ENCODE measurements around the gene RPL14.
A peak's percentile ranks its signal among the peaks of the same experiment; 100 is the strongest.
"Not testable (repeated sequence)": the region's sequence is repeated elsewhere in the genome, so short reads cannot be mapped to it uniquely, and the experiment has no call there.

RPL14 gene

DNA sequence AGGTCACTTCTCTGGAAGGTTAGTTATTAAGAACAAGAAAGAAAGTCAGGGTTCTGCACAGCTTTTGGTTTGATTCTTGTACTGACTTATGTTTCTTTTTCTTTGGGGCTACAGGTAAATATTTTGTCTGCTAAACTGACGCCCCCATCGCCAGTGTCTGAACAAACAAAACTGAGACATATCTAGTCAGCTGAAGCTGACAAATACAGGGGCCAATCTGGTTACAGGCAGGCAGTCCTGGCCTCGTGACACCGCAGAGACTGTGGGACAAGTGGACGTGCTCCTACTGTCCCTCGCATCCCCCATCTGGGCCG, 4.6 kb upstream of the RPL14 start:
- TF ChIP-seq, protein P1, sequence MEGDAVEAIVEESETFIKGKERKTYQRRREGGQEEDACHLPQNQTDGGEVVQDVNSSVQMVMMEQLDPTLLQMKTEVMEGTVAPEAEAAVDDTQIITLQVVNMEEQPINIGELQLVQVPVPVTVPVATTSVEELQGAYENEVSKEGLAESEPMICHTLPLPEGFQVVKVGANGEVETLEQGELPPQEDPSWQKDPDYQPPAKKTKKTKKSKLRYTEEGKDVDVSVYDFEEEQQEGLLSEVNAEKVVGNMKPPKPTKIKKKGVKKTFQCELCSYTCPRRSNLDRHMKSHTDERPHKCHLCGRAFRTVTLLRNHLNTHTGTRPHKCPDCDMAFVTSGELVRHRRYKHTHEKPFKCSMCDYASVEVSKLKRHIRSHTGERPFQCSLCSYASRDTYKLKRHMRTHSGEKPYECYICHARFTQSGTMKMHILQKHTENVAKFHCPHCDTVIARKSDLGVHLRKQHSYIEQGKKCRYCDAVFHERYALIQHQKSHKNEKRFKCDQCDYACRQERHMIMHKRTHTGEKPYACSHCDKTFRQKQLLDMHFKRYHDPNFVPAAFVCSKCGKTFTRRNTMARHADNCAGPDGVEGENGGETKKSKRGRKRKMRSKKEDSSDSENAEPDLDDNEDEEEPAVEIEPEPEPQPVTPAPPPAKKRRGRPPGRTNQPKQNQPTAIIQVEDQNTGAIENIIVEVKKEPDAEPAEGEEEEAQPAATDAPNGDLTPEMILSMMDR (IDR thresholded peaks at IDR 0.05; ENCODE audit: insufficient read depth, missing control alignments), result no peak
- FAIRE-seq, result no peak
- DNase-seq (ENCODE audit: insufficient read length, low spot score), result no peak

DNA sequence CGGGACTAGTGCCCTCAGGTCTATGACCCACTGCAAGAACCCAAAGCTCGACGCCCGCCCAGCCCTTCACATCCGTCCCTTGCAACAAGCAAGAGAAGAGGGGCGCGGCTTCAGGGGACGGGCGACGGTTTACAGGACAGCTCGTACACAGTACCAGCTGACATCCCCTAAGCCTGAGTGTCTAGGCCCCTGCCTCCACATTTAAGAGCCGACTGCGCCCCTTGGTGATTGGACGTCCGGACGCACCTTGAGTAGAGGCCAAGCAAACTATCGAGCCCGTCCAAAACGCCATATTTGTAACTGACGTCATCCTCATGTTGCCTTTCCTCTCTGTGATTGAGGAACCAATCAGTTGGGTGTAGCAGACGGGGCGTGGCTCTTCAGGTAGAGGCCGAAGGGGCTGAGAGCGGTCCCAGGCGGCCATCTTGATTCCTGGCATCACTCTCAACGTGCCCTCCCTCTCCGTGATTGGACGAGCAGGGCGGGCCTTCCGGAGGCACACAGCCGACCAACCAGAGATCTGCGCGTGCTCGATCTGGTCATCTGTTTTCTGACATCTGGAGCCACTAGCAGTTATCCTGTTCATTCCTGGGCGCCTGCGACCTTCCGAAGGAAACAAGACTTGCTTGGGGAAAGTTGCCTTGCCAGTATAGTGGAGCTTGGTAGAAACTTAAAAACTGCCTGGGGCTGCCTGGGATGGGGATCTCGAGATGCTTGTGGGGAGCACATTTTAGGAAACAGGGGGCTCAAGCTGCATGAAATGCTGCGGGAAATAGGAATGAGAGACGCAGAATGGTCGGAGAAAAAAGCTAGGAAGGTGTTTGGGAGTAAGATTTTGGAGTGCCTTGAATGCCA, 4.0 kb upstream of the RPL14 start:
- FAIRE-seq (peak; percentile 71), DNase-seq (ENCODE audit: insufficient read length, low spot score) (peak; percentile 85)
- TF ChIP-seq, protein P1 (IDR thresholded peaks at IDR 0.05; ENCODE audit: insufficient read depth, missing control alignments), result peak; percentile 1

DNA sequence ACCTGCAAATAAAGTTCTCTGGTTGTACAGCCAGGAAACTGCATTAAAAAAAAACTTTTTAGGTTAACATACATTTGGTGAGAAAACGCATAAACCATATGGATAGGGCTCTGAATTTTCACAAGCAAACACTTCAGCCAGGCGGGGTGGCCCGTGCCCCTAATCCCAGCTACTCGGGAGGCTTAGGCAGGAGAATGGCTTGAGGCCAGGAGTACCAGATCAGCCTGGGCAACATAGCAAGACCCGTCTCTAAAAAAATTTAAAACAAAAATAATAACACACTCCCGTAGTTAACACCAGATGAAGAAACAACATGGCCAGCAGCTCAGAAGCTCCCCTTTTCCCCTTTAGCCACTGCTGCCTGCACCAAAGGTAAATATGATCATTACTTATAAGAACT, 3.2 kb upstream of the RPL14 start:
- TF ChIP-seq, protein P1 (IDR thresholded peaks at IDR 0.05; ENCODE audit: insufficient read depth, missing control alignments), result no peak
- no peak for FAIRE-seq
- DNase-seq (ENCODE audit: insufficient read length, low spot score), result no peak

DNA sequence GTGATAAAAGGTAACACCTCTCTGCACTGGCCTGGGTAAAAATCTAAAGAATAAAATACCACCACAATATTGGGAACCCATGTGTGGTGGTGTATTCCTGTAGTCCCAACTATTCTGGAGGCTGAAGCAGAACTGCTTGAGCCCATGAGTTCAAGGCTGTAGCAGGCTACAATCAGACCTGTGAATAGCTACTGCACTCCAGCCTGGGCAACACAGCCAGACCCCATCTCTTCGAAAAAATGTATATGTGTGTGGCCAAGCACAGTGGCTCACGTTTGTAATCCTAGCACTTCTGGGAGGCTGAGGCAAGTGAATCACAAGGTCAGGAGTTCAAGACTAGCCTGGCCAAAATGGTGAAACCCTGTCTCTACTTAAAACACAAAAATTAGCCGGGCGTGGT, 1.8 kb upstream of the RPL14 start:
- FAIRE-seq, result no peak

DNA sequence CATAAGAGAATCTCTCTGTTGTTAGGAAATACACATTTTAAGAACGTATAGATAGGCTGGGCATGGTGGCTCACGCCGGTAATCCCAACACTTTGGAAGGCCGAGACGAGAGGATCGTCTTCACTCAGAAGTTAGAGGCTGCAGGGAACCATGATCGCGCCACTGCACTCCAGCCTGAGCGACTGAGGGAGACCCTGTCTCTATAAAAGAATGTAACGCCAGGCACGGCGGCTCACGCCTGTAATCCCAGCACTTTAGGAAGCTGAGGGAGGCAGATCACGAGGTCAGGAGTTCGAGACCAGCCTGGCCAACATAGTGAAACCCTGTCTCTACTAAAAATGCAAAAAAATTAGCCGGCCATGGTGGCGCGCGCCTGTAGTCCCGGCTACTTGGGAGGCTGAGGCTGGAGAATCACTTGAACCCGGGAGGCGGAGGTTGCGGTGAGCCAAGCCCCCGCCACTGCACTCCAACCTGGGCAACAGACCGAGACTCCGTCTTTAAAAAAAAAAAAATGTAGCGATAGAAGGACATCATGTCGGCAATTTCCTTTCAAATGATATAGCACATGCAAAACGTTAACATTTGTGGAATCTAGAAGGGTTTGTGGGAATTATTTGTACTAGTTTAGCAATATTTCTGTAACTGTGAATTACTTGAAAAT, 730 bp upstream of the RPL14 start:
- TF ChIP-seq, protein P1 (IDR thresholded peaks at IDR 0.05; ENCODE audit: insufficient read depth, missing control alignments), result no peak
- DNase-seq (ENCODE audit: insufficient read length, low spot score) (no peak), FAIRE-seq (no peak)

More for the DNA sequence above, 1.8 kb upstream of the RPL14 start:
- TF ChIP-seq, protein P1 (IDR thresholded peaks at IDR 0.05; ENCODE audit: insufficient read depth, missing control alignments), result no peak
- DNase-seq (ENCODE audit: insufficient read length, low spot score), result no peak

DNA sequence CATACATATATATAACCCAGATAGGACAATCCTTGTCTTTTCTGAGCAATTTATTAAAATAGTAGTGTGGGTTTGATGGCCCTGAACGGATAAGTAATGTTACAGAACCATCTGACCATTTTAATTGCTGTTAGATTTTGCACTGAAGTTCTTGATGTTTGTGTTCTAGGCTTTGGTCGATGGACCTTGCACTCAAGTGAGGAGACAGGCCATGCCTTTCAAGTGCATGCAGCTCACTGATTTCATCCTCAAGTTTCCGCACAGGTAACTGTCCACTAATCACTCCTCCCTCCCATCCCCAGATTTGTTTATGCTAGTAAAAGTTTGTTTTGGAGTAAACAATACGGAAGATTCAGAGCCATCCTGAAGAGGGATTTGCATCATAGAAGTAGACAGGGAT, 1.3 kb downstream of the RPL14 start:
- FAIRE-seq, result no peak
- TF ChIP-seq, protein P1 (IDR thresholded peaks at IDR 0.05; ENCODE audit: insufficient read depth, missing control alignments), result no peak
- DNase-seq (ENCODE audit: insufficient read length, low spot score), result no peak

DNA sequence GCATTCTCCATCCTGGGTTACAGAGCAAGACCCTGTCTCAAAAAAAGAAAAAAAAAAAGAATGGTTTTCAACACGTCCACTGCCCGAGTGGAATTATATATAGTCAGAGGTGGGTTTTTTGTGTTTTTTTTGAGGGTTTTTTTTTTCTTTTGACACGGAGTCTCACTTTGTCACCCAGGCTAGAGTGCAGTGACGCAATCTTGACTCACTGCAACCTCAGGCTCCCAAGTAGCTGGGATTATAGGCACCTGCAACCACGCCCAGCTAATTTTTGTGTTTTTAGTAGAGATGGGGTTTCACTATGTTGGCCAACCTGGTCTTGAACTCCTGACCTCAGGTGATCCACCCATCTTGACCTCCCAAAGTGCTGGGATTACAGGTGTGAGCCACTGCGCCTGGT, 3.3 kb downstream of the RPL14 start:
- not testable (repeated sequence) for DNase-seq (ENCODE audit: insufficient read length, low spot score); FAIRE-seq

Data from D721Med (cell line).